SU-DHL-6 (cell line): Measurements from ENCODE around the gene CLDN5.

ENCODE experiments used
- CTCF ChIP-seq: fragments of 200-600 bp; sonication (generic); IDR thresholded peaks from one replicate; pipeline ENCODE4 v1.5.1; 2017; ENCODE audit warnings: antibody characterized with exemption, mild to moderate bottlenecking, low read length, moderate library complexity; ENCODE audit not compliant: insufficient read depth, poor library complexity, severe bottlenecking
- EZH2phosphoT487 ChIP-seq: fragments of 200-600 bp; sonication (generic), shearing (Covaris generic); conservative IDR thresholded peaks from 2 replicates; pipeline ENCODE4 v1.6.1; 2018; ENCODE audit warnings: mild to moderate bottlenecking, antibody characterized with exemption, low read length, moderate library complexity, mixed read lengths

DNA sequence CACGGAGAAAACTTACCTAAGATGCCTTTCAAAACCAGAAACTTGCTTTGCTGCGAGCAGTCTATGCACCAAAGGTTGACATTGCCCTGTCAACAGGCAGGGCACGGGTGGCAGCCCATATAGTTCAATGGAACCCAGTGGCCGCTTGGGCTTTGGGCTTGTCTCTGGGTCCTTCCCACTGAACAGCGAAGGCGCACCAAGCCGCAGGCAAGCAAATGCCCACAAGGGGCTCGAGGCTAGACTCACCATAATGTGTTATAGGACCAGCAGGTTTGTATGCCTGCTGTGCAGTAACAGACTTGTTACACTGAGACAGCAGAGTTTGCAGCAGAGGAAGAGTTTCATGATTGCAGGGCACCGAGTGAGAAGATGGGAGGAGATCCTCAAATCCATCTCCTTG, 20.3 kb downstream of the CLDN5 start:
- no peak for TF ChIP-seq CTCF
- no peak for TF ChIP-seq EZH2phosphoT487
